ENCODE data around the gene TDP1. TPM values are rescaled to one million over a fixed set of nuclear protein-coding genes. Genes with fewer than 3 reads are reported as not detected.
A peak's percentile ranks its signal among the peaks of the same experiment; 100 is the strongest.

TDP1 gene
- total RNA-seq = 10 to 100 TPM; 54.0 to 58.9 TPM
- 10 to 100 TPM; 40.9 to 42.2 TPM for polyA plus RNA-seq

GRCh38 chr14:89955745-89956660, at the start of gene TDP1:
Gene TDP1, plus strand, starts transcription at chr14:89955927. Its CDS starts 7,188 bp downstream, at chr14:89963115.
- peak within 1 kb of the TSS; percentile 97 for H3K27ac ChIP-seq (ENCODE audit: low read depth, low read length)
- ChIA-PET POLR2A (ENCODE audit: partially characterized antibody) (interaction anchor here (0.6 to 2.4 kb wide), 18 partner anchors 9 to 1642 kb away, joined by 3 to 13 read pairs (median 5); partner anchors contain the start of genes CALM1, PSMC1 and TTC8), CTCF (ENCODE audit: partially characterized antibody) (interaction anchor here (0.9 to 5.0 kb wide), 5 partner anchors 14 to 541 kb away, joined by 3 to 34 read pairs (median 5); no protein-coding TSS in a partner anchor)
- intact Hi-C loops (cut with micrococcal nuclease) = loop anchor here (1.0 to 10.0 kb wide), 11 partner anchors 17 to 1401 kb away; partner anchors contain the start of genes CALM1, EML5, NRDE2 and PSMC1
- H3K4me3 ChIP-seq (ENCODE audit: low read length in 2 of 2) = peak within 1 kb of the TSS; percentile 62 to 90
- peaks cover 47% of the 10 kb centered on the region for H3K4me1 ChIP-seq (ENCODE audit: insufficient read depth, low read length)
- Mint-ChIP-seq H3K27ac (peak within 1 kb of the TSS; percentile 97 to 100 (median 99)), H3K27me3 (no peaks in the 10 kb centered on the region), H3K4me3 (peak within 1 kb of the TSS; percentile 95 to 98 (median 97)), H3K4me1 (peaks cover 39 to 65% (median 52%) of the 10 kb centered on the region in 4 donors), H3K36me3 (peaks cover 6 to 31% of the 10 kb centered on the region in 2 donors), H3K9me3 (no peaks in the 10 kb centered on the region)
- no peaks in the 10 kb centered on the region for H3K9me3 ChIP-seq (ENCODE audit: control insufficient read depth in 1 of 2, low read length in 2 of 2)
- no peaks in the 10 kb centered on the region for H3K27me3 ChIP-seq (ENCODE audit: insufficient read depth, low read length)
- peaks cover 4% of the 10 kb centered on the region for H3K36me3 ChIP-seq (ENCODE audit: insufficient read depth, low read length)
- peak; percentile 95 to 98 (median 97) for DNase-seq

- no peaks in the 10 kb centered on the region for H3K36me3 Mint-ChIP-seq
- POLR2A ChIA-PET (ENCODE audit: partially characterized antibody) = no interaction called here
- H3K27me3 ChIP-seq (ENCODE audit: insufficient read depth, low read length) = no peaks in the 10 kb centered on the region
- peaks cover 22% of the 10 kb centered on the region for H3K4me1 ChIP-seq (ENCODE audit: insufficient read depth, low read length)
- intact Hi-C loops (cut with micrococcal nuclease) = no loop called here
- peaks cover 20 to 34% (median 22%) of the 10 kb centered on the region in 4 donors for H3K4me1 Mint-ChIP-seq
- H3K27me3 Mint-ChIP-seq = peaks cover 0 to 7% of the 10 kb centered on the region in 2 donors
- H3K4me3 ChIP-seq (ENCODE audit: low read length in 2 of 2) = no peak overlapping the region
- H3K27ac Mint-ChIP-seq = no peak overlapping the region
- H3K27ac ChIP-seq (ENCODE audit: low read depth, low read length) = no peak overlapping the region
- H3K9me3 ChIP-seq (ENCODE audit: control insufficient read depth in 1 of 2, low read length in 2 of 2) = no peaks in the 10 kb centered on the region
- no peaks in the 10 kb centered on the region for H3K36me3 ChIP-seq (ENCODE audit: insufficient read depth, low read length)
- H3K9me3 Mint-ChIP-seq = no peaks in the 10 kb centered on the region
- CTCF ChIA-PET (ENCODE audit: partially characterized antibody) = no interaction called here
- DNase-seq = no peak
- H3K4me3 Mint-ChIP-seq = no peak overlapping the region
These were observed 49.7 kb upstream of the TDP1 start for GRCh38 chr14:89906000-89906399.

GRCh38 chr14:89907655-89908054, 48.1 kb upstream of the TDP1 start:
- Histone ChIP-seq H3K4me1 (ENCODE audit: insufficient read depth, low read length) (peaks cover 19% of the 10 kb centered on the region), H3K27me3 (ENCODE audit: insufficient read depth, low read length) (no peaks in the 10 kb centered on the region), H3K27ac (ENCODE audit: low read depth, low read length) (no peak overlapping the region), H3K9me3 (ENCODE audit: control insufficient read depth in 1 of 2, low read length in 2 of 2) (no peaks in the 10 kb centered on the region), H3K4me3 (ENCODE audit: low read length in 2 of 2) (no peak overlapping the region), H3K36me3 (ENCODE audit: insufficient read depth, low read length) (no peaks in the 10 kb centered on the region)
- no peak overlapping the region for H3K27ac Mint-ChIP-seq
- H3K4me1 Mint-ChIP-seq = peaks cover 18 to 30% (median 22%) of the 10 kb centered on the region in 4 donors
- DNase-seq = no peak
- H3K27me3 Mint-ChIP-seq = peaks cover 0 to 7% of the 10 kb centered on the region in 2 donors
- CTCF ChIA-PET (ENCODE audit: partially characterized antibody) = no interaction called here
- no peak overlapping the region for H3K4me3 Mint-ChIP-seq
- POLR2A ChIA-PET (ENCODE audit: partially characterized antibody) = no interaction called here
- H3K9me3 Mint-ChIP-seq = no peaks in the 10 kb centered on the region
- no peaks in the 10 kb centered on the region for H3K36me3 Mint-ChIP-seq
- intact Hi-C loops (cut with micrococcal nuclease) = no loop called here

- no peak for DNase-seq
- CTCF ChIA-PET (ENCODE audit: partially characterized antibody) = no interaction called here
- no peaks in the 10 kb centered on the region for H3K36me3 Mint-ChIP-seq
These were observed 46.8 kb upstream of the TDP1 start for GRCh38 chr14:89908712-89909450.

GRCh38 chr14:89909586-89909985, 46.1 kb upstream of the TDP1 start:
- Mint-ChIP-seq H3K4me3 (no peak overlapping the region), H3K27ac (no peak overlapping the region), H3K36me3 (no peaks in the 10 kb centered on the region), H3K27me3 (peaks cover 2 to 9% of the 10 kb centered on the region in 2 donors), H3K9me3 (no peaks in the 10 kb centered on the region), H3K4me1 (peaks cover 4 to 10% (median 6%) of the 10 kb centered on the region in 4 donors)
- H3K4me1 ChIP-seq (ENCODE audit: insufficient read depth, low read length) = peaks cover 4% of the 10 kb centered on the region
- H3K36me3 ChIP-seq (ENCODE audit: insufficient read depth, low read length) = no peaks in the 10 kb centered on the region
- CTCF ChIA-PET (ENCODE audit: partially characterized antibody) = no interaction called here
- H3K4me3 ChIP-seq (ENCODE audit: low read length in 2 of 2) = no peak overlapping the region
- H3K27me3 ChIP-seq (ENCODE audit: insufficient read depth, low read length) = no peaks in the 10 kb centered on the region
- POLR2A ChIA-PET (ENCODE audit: partially characterized antibody) = no interaction called here
- H3K9me3 ChIP-seq (ENCODE audit: control insufficient read depth in 1 of 2, low read length in 2 of 2) = no peaks in the 10 kb centered on the region
- DNase-seq = no peak
- intact Hi-C loops (cut with micrococcal nuclease) = no loop called here
- no peak overlapping the region for H3K27ac ChIP-seq (ENCODE audit: low read depth, low read length)

More at GRCh38 chr14:89908712-89909450, 46.8 kb upstream of the TDP1 start:
- Mint-ChIP-seq H3K4me1 (peaks cover 9 to 17% (median 11%) of the 10 kb centered on the region in 4 donors), H3K27ac (no peak overlapping the region), H3K27me3 (peaks cover 2 to 9% of the 10 kb centered on the region in 2 donors), H3K4me3 (no peak overlapping the region), H3K9me3 (no peaks in the 10 kb centered on the region)
- Histone ChIP-seq H3K4me1 (ENCODE audit: insufficient read depth, low read length) (peaks cover 8% of the 10 kb centered on the region), H3K4me3 (ENCODE audit: low read length in 2 of 2) (no peak overlapping the region), H3K27ac (ENCODE audit: low read depth, low read length) (no peak overlapping the region), H3K27me3 (ENCODE audit: insufficient read depth, low read length) (no peaks in the 10 kb centered on the region), H3K36me3 (ENCODE audit: insufficient read depth, low read length) (no peaks in the 10 kb centered on the region), H3K9me3 (ENCODE audit: control insufficient read depth in 1 of 2, low read length in 2 of 2) (no peaks in the 10 kb centered on the region)
- POLR2A ChIA-PET (ENCODE audit: partially characterized antibody) = no interaction called here
- intact Hi-C loops (cut with micrococcal nuclease) = no loop called here

- Histone ChIP-seq H3K4me3 (ENCODE audit: low read length in 2 of 2) (no peak overlapping the region), H3K36me3 (ENCODE audit: insufficient read depth, low read length) (no peaks in the 10 kb centered on the region), H3K27me3 (ENCODE audit: insufficient read depth, low read length) (no peaks in the 10 kb centered on the region), H3K27ac (ENCODE audit: low read depth, low read length) (no peak overlapping the region), H3K4me1 (ENCODE audit: insufficient read depth, low read length) (peaks cover 4% of the 10 kb centered on the region), H3K9me3 (ENCODE audit: control insufficient read depth in 1 of 2, low read length in 2 of 2) (no peaks in the 10 kb centered on the region)
- no peak overlapping the region for H3K27ac Mint-ChIP-seq
- POLR2A ChIA-PET (ENCODE audit: partially characterized antibody) = no interaction called here
- intact Hi-C loops (cut with micrococcal nuclease) = no loop called here
- no peak overlapping the region for H3K4me3 Mint-ChIP-seq
- H3K9me3 Mint-ChIP-seq = no peaks in the 10 kb centered on the region
- peaks cover 2 to 9% of the 10 kb centered on the region in 2 donors for H3K27me3 Mint-ChIP-seq
- DNase-seq = no peak
- H3K36me3 Mint-ChIP-seq = no peaks in the 10 kb centered on the region
- H3K4me1 Mint-ChIP-seq = peaks cover 0 to 5% (median 4%) of the 10 kb centered on the region in 4 donors
- CTCF ChIA-PET (ENCODE audit: partially characterized antibody) = interaction anchor here (0.5 to 4.5 kb wide), 5 partner anchors 14 to 882 kb away, joined by 3 to 37 read pairs (median 3); no protein-coding TSS in a partner anchor
These were observed 45.1 kb upstream of the TDP1 start for GRCh38 chr14:89910691-89911009.
